GM19043 (cell line): ENCODE data around the gene INPP5D.
"Not testable (repeated sequence)": the region's sequence is repeated elsewhere in the genome, so short reads cannot be mapped to it uniquely, and the experiment has no call there.

ENCODE experiments used
- ATAC-seq: cut with Tn5 transposase; IDR thresholded peaks from one replicate; pipeline ENCODE4 v1.9.1; 2021; ENCODE audit warnings: low read depth; ENCODE audit not compliant: unreplicated experiment

INPP5D gene

GRCh38 chr2:233059797-233060500 lies at the start of gene INPP5D:
Gene INPP5D (plus strand): TSS chr2:233060342. CDS start chr2:233060479, 137 bp downstream.
- peak; percentile 49 for ATAC-seq

GRCh38 chr2:233010569-233011267 lies 49.4 kb upstream of the INPP5D start:
- ATAC-seq, result no peak

GRCh38 chr2:233011268-233011650 lies 48.9 kb upstream of the INPP5D start:
- no peak for ATAC-seq

GRCh38 chr2:233011702-233012131 lies 48.4 kb upstream of the INPP5D start:
- ATAC-seq, result no peak

- no peak for ATAC-seq
These were observed 47.7 kb upstream of the INPP5D start for GRCh38 chr2:233012301-233012971.

GRCh38 chr2:233013027-233013461 lies 47.1 kb upstream of the INPP5D start, which contains the start of gene NGEF:
Gene NGEF (minus strand): TSS chr2:233013256. CDS start chr2:232974890, 38,366 bp downstream.
- no peak for ATAC-seq

- ATAC-seq, result no peak
These were observed 46.5 kb upstream of the INPP5D start for GRCh38 chr2:233013650-233014049.

- ATAC-seq, result no peak
These were observed 45.0 kb upstream of the INPP5D start for GRCh38 chr2:233015019-233015645.

- ATAC-seq, result no peak
These were observed 42.2 kb upstream of the INPP5D start for GRCh38 chr2:233017947-233018346.

- ATAC-seq, result not testable (repeated sequence)
These were observed 40.5 kb upstream of the INPP5D start for GRCh38 chr2:233019610-233020009.

- no peak for ATAC-seq
These were observed 39.7 kb upstream of the INPP5D start for GRCh38 chr2:233020454-233020853.

GRCh38 chr2:233021771-233022170 lies 38.4 kb upstream of the INPP5D start:
- no peak for ATAC-seq

GRCh38 chr2:233022561-233022960 lies 37.6 kb upstream of the INPP5D start:
- no peak for ATAC-seq

- ATAC-seq, result no peak
These were observed 37.0 kb upstream of the INPP5D start for GRCh38 chr2:233023007-233023760.

GRCh38 chr2:233023761-233024410 lies 36.3 kb upstream of the INPP5D start:
- no peak for ATAC-seq

GRCh38 chr2:233025706-233026105 lies 34.4 kb upstream of the INPP5D start:
- no peak for ATAC-seq

- no peak for ATAC-seq
These were observed 33.8 kb upstream of the INPP5D start for GRCh38 chr2:233026198-233026813.

GRCh38 chr2:233029321-233029720 lies 30.8 kb upstream of the INPP5D start:
- no peak for ATAC-seq
